K562 (cell line): ENCODE measurements around the gene NCOA1. TPM values are rescaled to one million over a fixed set of nuclear protein-coding genes. Genes with fewer than 3 reads are reported as not detected.

Experiments
- ATAC-seq: fragments of 200-7000 bp; cut with Tn5 transposase; 3 replicates; pipeline ENCODE4 v1.9.1; 2020; ENCODE audit warnings: moderate library complexity
- BruUV-seq: library from RNA; stranded (reverse); fragments of 400-500 nt; replicated peaks from 2 replicates; lab custom pipeline; 2021; lab: Mats Ljungman, UMichigan
- CTCF ChIA-PET: fragments of 300-600 bp; formaldehyde crosslinking; extraction: SDS; loops from one replicate; lab custom pipeline; 2021; ENCODE audit warnings: low intra/inter-chr PET ratio; lab: Yijun Ruan, JAX
- POLR2A ChIA-PET: fragments of 300-600, 350-650 bp; sonication (Branson Sonifier 250); formaldehyde crosslinking; extraction: SDS; loops from one replicate; lab custom pipeline; 2021; ENCODE audit warnings: antibody characterized with exemption, inconsistent platforms; lab: Yijun Ruan, JAX
- DNase-seq, 4 experiments: peaks; one replicate each; pipeline versions ENCODE4 v3.0.0 to v3.0.0-alpha.2; 2011 to 2018; ENCODE audit warnings: low spot score in 3 of 4, mixed read lengths in 3 of 4; ENCODE audit errors: extremely low read depth in 1 of 4
- FAIRE-seq: peaks from 2 replicates; lab custom pipeline; 2011; peaks lifted over from hg19 to GRCh38; lab: Jason Lieb, UNC
- H2AFZ ChIP-seq: 2 replicates; pipeline ENCODE4 v1.6.0; 2011; ENCODE audit warnings: low read depth, low read length, control low read depth, inconsistent platforms
- H3K27ac ChIP-seq: fragments of 200-600 bp; 3 replicates; pipeline ENCODE4 v1.8.0; 2011; ENCODE audit warnings: low read depth, mild to moderate bottlenecking, control low read depth, inconsistent platforms, low read length, moderate library complexity, mixed read lengths; ENCODE audit errors: extremely low read depth
- H3K27me3 ChIP-seq, 2 experiments: fragments of 300-600 bp in 1 of 2; 2 replicates in 1 of 2; 3 replicates in 1 of 2; pipeline versions ENCODE4 v1.6.0 to v1.8.0; 2011; ENCODE audit warnings: inconsistent platforms in 2 of 2, low read length in 2 of 2, mild to moderate bottlenecking in 1 of 2, mixed read lengths in 1 of 2, moderate library complexity in 1 of 2; ENCODE audit not compliant: control insufficient read depth in 2 of 2, insufficient read depth in 2 of 2
- H3K36me3 ChIP-seq: fragments of 300-600 bp; 3 replicates; pipeline ENCODE4 v1.8.0; 2011; ENCODE audit warnings: mild to moderate bottlenecking, low read length, inconsistent platforms; ENCODE audit not compliant: control insufficient read depth, insufficient read depth
- H3K4me1 ChIP-seq, 2 experiments: fragments of 200-600 bp in 1 of 2; replicated peaks in 1 of 2; 2 replicates in 1 of 2; 3 replicates in 1 of 2; pipeline versions ENCODE4 v1.5.1 to v1.8.0; 2011; ENCODE audit warnings: inconsistent platforms in 2 of 2, low read length in 2 of 2, mild to moderate bottlenecking in 1 of 2, mixed read lengths in 1 of 2, moderate library complexity in 1 of 2; ENCODE audit not compliant: control insufficient read depth in 2 of 2, insufficient read depth in 2 of 2
- H3K4me2 ChIP-seq: 2 replicates; pipeline ENCODE4 v1.6.1; 2011; ENCODE audit warnings: low read length, control low read depth, inconsistent platforms, mixed read lengths; ENCODE audit not compliant: insufficient read depth
- H3K4me3 ChIP-seq: fragments of 200-600 bp; sonication (generic), shearing (Covaris generic); 2 replicates; pipeline ENCODE4 v1.5.1; 2016; ENCODE audit warnings: control low read depth, inconsistent platforms
- H3K79me2 ChIP-seq: fragments of 200-600 bp; 3 replicates; pipeline ENCODE4 v1.8.0; 2011; ENCODE audit warnings: low read length, inconsistent platforms; ENCODE audit not compliant: control insufficient read depth, insufficient read depth
- H3K9ac ChIP-seq, 2 experiments: 2 replicates each; pipeline versions ENCODE4 v1.6.0 to v1.6.1; 2011; ENCODE audit warnings: low read depth in 2 of 2, low read length in 2 of 2, control low read depth in 1 of 2, inconsistent platforms in 1 of 2, mild to moderate bottlenecking in 1 of 2, mixed read lengths in 1 of 2; ENCODE audit not compliant: insufficient read depth in 1 of 2
- H3K9me1 ChIP-seq: one replicate; pipeline ENCODE4 v1.6.0; 2011; ENCODE audit warnings: inconsistent platforms, mild to moderate bottlenecking, low read length, moderate library complexity; ENCODE audit not compliant: control insufficient read depth, insufficient read depth
- H3K9me3 ChIP-seq: replicated peaks from 2 replicates; pipeline ENCODE4 v1.5.1; 2011; ENCODE audit warnings: low read depth, low read length, inconsistent platforms; ENCODE audit not compliant: control insufficient read depth, insufficient read depth
- H4K20me1 ChIP-seq: replicated peaks from 2 replicates; pipeline ENCODE4 v1.6.1; 2011; ENCODE audit warnings: low read length, inconsistent platforms, mixed read lengths; ENCODE audit not compliant: control insufficient read depth, insufficient read depth
- CBFA2T3 ChIP-seq: fragments of 450-650 bp; IDR thresholded peaks from 2 replicates; pipeline ENCODE4 v1.6.1; 2017
- CLOCK ChIP-seq: fragments of 250-450 bp; sonication (Bioruptor Pico); IDR thresholded peaks from 2 replicates; pipeline ENCODE4 v1.4.0; 2020; ENCODE audit warnings: mild to moderate bottlenecking, moderate library complexity, borderline replicate concordance
- ELF1 ChIP-seq: fragments of 200-800 bp; sonication (Bioruptor generic); IDR thresholded peaks from 2 replicates; pipeline ENCODE4 v1.6.1; 2016; ENCODE audit warnings: missing genetic modification characterization, missing compliant biosample characterization
- EP400 ChIP-seq: fragments of 450-650 bp; IDR thresholded peaks from 2 replicates; pipeline ENCODE4 v1.6.1; 2017; ENCODE audit warnings: antibody characterized with exemption, mild to moderate bottlenecking, moderate library complexity
- ESRRA ChIP-seq: fragments of 450-650 bp; IDR thresholded peaks from 2 replicates; pipeline ENCODE4 v1.6.1; 2014; ENCODE audit warnings: low read depth, mild to moderate bottlenecking, moderate library complexity, borderline replicate concordance
- ETS1 ChIP-seq: conservative IDR thresholded peaks from 2 replicates; pipeline ENCODE4 v1.6.1; 2011; ENCODE audit warnings: low read depth, mild to moderate bottlenecking, low read length; ENCODE audit not compliant: control insufficient read depth
- NCOA6 ChIP-seq: fragments of 450-650 bp; IDR thresholded peaks from 2 replicates; pipeline ENCODE4 v1.6.1; 2017; ENCODE audit warnings: mild to moderate bottlenecking
- PPARD ChIP-seq: fragments of 250-450 bp; sonication (Bioruptor Pico); IDR thresholded peaks from 2 replicates; pipeline ENCODE4 v1.8.0; 2022; ENCODE audit warnings: inconsistent platforms, mild to moderate bottlenecking, moderate library complexity
- TCF7L2 ChIP-seq: fragments of 150-350 bp; IDR thresholded peaks from 2 replicates; pipeline ENCODE4 v1.6.1; 2016; ENCODE audit warnings: low read depth, mild to moderate bottlenecking, low read length, moderate library complexity
- UBTF ChIP-seq, 2 experiments: IDR thresholded peaks; 2 replicates each; pipeline ENCODE4 v1.6.1; 2012; ENCODE audit warnings: improper control_type of control experiment in 2 of 2, low read depth in 2 of 2, low read length in 2 of 2, borderline replicate concordance in 1 of 2
- ZNF253 ChIP-seq: fragments of 250-450 bp; sonication (Bioruptor Pico); conservative IDR thresholded peaks from 2 replicates; pipeline ENCODE4 v1.6.1; 2021; ENCODE audit warnings: mild to moderate bottlenecking
- ZNF274 ChIP-seq: IDR thresholded peaks from 2 replicates; pipeline ENCODE4 v1.6.1; 2011; ENCODE audit warnings: low read depth, mild to moderate bottlenecking, low read length, moderate library complexity, borderline replicate concordance
- ZNF311 ChIP-seq: fragments of 250-450 bp; sonication (Bioruptor Pico); IDR thresholded peaks from 2 replicates; pipeline ENCODE4 v1.4.0; 2020; ENCODE audit warnings: mild to moderate bottlenecking, moderate library complexity
- ZNF449 ChIP-seq: fragments of 250-450 bp; sonication (Bioruptor Pico); IDR thresholded peaks from 2 replicates; pipeline ENCODE4 v1.8.0; 2022; ENCODE audit warnings: moderate library complexity, mild to moderate bottlenecking, inconsistent platforms
- WGBS: fragments of 100-300 bp; shearing (Covaris generic); methylation state at CpG from one replicate; pipeline ENCODE4 v1.1.6; 2016; ENCODE audit warnings: low coverage, mixed read lengths; ENCODE audit not compliant: insufficient coverage; ENCODE audit errors: missing lambda C conversion rate; 5-methylcytosine and 5-hydroxymethylcytosine counted together
- in situ Hi-C: fragments of 300-500 bp; cut with MboI; formaldehyde crosslinking; loops from 4 replicates; pipeline ENCODE4 v1.15.0; 2018; ENCODE audit warnings: inconsistent platforms, mixed read lengths
- intact Hi-C: fragments of 100-400 bp; cut with micrococcal nuclease; formaldehyde crosslinking; loops from 2 replicates; pipeline ENCODE4 v1.14.2; 2022
- polyA plus RNA-seq, 8 experiments: library from polyadenylated mRNA; depleted of rRNA in 4 of 8; stranded (reverse) in 5 of 8; unstranded in 3 of 8; fragments of >200 nt; fragmentation: Nextera tagmentation in 2 of 8; fragmentation: Illumina TruSeq in 1 of 8; extraction: Ambion mirVana in 2 of 8; extraction: Trizol in 1 of 8; gene quantifications; 2 replicates each; pipeline versions ENCODE4 v1.2.1 to v1.2.3, GENCODE V29; 2011 to 2014; ENCODE audit warnings: inconsistent platforms in 1 of 8, missing spikeins in 1 of 8
- total RNA-seq, 7 experiments: library from RNA; depleted of rRNA in 6 of 7; stranded (reverse); fragments of >200 nt in 6 of 7; fragmentation: Illumina TruSeq in 2 of 7; extraction: Trizol in 2 of 7; gene quantifications; 2 replicates each; pipeline versions ENCODE4 v1.2.1 to v1.2.3, GENCODE V29; 2011 to 2021; ENCODE audit warnings: low replicate concordance in 1 of 7

Gene NCOA1
- total and polyA plus RNA-seq, 9 of the 15 experiments (the other 6 are each of a cell fraction or from before 2014, with no cell fraction given), result 4.9 to 25.7 (median 17.0) TPM

GRCh38 chr2:24815171-24815570, 324.1 kb downstream of the NCOA1 start (continued):
- TF ChIP-seq UBTF (IDR thresholded peaks at IDR 0.05; ENCODE audit: borderline replicate concordance in 1 of 2, low read depth in 2 of 2, low read length in 2 of 2) (no peak), PPARD (no peak)

- peaks cover 87% of the 10 kb centered on the region for H3K36me3 ChIP-seq
- CTCF ChIA-PET, result no interaction called here
- TF ChIP-seq ZNF449 (CRISPR knock-in tag), result no peak
- TF ChIP-seq ELF1, result no peak
- no peak for TF ChIP-seq CLOCK (CRISPR knock-in tag)
- no peak for TF ChIP-seq EP400
- no peak for TF ChIP-seq ESRRA
- no peak for TF ChIP-seq NCOA6
- TF ChIP-seq TCF7L2, result no peak
- TF ChIP-seq ZNF253 (CRISPR knock-in tag), result no peak
- no peak for TF ChIP-seq ZNF274
- TF ChIP-seq CBFA2T3, result no peak
- TF ChIP-seq ZNF311, result no peak
- TF ChIP-seq ETS1, result no peak
Observed at GRCh38 chr2:24816404-24816803, 325.4 kb downstream of the NCOA1 start.

More at GRCh38 chr2:24816404-24816803, 325.4 kb downstream of the NCOA1 start:
- Histone ChIP-seq H2AFZ (peak overlapping the region; percentile 40; the same call in 1 of the 2 replicates), H3K4me3 (no peak overlapping the region), H3K4me2 (peak overlapping the region; percentile 14; the same call in 1 of the 2 replicates), H3K4me1 (peaks cover 5 to 28% of the 10 kb centered on the region in 2 experiments; a peak in 4 of 5 replicates), H3K27ac (peak overlapping the region; percentile 85), H3K79me2 (peaks cover 27% of the 10 kb centered on the region), H3K9ac (peak overlapping the region in 1 of 2 experiments; percentile 45; a peak in 1 of 4 replicates), H3K9me1 (no peaks in the 10 kb centered on the region), H3K27me3 (no peaks in the 10 kb centered on the region), H3K9me3 (no peaks in the 10 kb centered on the region), H4K20me1 (0 out of 2 replicates have a peak, but pooled peaks cover 2% of the 10 kb centered on the region)
- POLR2A ChIA-PET, result interaction anchor here (2.0 kb wide), 1 partner anchor 17 kb away, joined by 10 read pairs; no protein-coding TSS in a partner anchor
- DNase-seq, result no peak
- intact Hi-C loops, result no loop called here
- peak; percentile 23 for FAIRE-seq
- in situ Hi-C loops, result no loop called here
- ATAC-seq, result no peak
- 71% methylated on average over 6 of the region's 6 CpGs for whole genome bisulfite sequencing
- BruUV-seq, result no TSS peak
